ENCODE data around the gene PAPPA2. TPM values are rescaled to one million over a fixed set of nuclear protein-coding genes. Genes with fewer than 3 reads are reported as not detected.
"Not testable (repeated sequence)": the region's sequence is repeated elsewhere in the genome, so short reads cannot be mapped to it uniquely, and the experiment has no call there.

Gene PAPPA2
- total and polyA plus RNA-seq, 9 donors: 0.45 to 5.1 (median 0.56) TPM

DNA sequence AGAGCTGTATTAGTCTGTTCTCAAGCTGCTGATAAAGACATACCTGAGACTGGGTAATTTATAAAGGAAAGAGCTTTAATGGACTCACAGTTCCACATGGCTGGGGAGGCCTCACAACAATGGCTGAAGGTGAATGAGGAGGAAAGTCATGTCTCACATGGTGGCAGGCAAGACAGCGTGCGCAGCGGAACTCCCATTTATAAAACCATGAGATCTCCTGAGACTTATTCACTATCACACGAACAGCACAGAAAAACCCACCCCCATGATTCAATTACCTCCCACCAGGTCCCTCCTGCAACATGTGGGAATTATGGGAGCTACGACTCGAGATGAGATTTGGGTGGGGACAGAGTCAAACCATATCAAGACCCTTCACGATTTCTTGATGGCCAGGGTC is 98.8 kb downstream of the PAPPA2 start:
- 100% methylated on average over 2 of the region's 7 CpGs for WGBS (ENCODE audit: insufficient coverage)
- H3K9me3 ChIP-seq (replicated peaks; ENCODE audit: control insufficient read depth, low read depth, low read length); H3K36me3 ChIP-seq (ENCODE audit: control insufficient read depth, insufficient read depth, low read length); H3K4me3 ChIP-seq (ENCODE audit: low read length); H3K27ac ChIP-seq (ENCODE audit: low read length); DNase-seq; H3K27me3 ChIP-seq (ENCODE audit: control insufficient read depth, insufficient read depth, low read length): not testable (repeated sequence)
- H3K4me1 ChIP-seq (ENCODE audit: control insufficient read depth, insufficient read depth, low read length): peaks cover 17% of the 10 kb centered on the region

DNA sequence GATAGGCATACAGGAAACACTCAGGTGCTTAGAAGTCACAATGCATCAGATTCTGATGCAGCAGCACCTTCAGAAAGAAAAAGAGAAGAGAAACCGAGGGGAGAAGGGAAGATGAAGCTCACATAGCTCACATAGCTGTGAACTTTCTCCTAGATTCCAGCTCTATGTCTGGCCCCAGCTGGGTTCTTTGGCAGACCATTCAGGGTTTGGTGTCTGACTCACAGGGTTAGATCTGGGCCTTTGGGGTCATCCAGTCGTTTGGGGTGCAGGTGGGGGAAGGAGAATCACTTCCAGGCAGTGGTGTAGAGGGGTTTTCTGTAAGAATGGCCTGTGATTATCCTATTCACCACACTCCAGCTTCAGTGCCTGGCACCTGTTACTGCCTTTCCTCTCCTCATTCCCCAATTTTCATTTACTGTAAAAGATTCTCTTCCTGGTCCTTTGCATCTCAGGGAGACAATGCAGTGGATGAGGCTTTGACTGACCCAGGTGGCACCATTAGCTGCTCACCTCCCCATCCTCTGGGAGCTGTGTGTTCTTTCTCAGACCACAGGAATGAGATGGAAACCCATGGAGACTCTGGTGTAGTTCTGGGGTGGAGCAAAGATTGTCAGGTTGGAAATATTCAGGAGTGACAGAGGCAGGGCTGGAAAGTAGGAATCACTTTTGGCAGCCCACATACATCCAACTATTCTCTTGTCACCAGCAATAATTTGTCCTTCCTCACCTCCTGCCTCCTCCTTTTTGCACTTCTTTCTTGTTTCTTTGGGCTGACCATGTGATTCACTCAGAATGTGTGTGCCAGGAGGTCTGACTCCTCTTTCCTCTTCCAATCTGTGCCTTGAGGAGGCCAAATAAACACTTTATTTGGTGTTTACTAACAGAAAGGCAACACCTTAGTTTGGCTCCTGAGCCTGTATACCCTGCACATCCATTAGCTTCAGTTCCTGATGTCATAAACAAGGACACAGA is 103.3 kb downstream of the PAPPA2 start:
- no peaks in the 10 kb centered on the region for H3K36me3 ChIP-seq (ENCODE audit: control insufficient read depth, insufficient read depth, low read length)
- no peak overlapping the region for H3K4me3 ChIP-seq (ENCODE audit: low read length)
- no peak for DNase-seq
- no CpG with 5 or more reads among the region's 2 CpGs for WGBS (ENCODE audit: insufficient coverage)
- no peak overlapping the region for H3K27ac ChIP-seq (ENCODE audit: low read length)
- peaks cover 15% of the 10 kb centered on the region for H3K4me1 ChIP-seq (ENCODE audit: control insufficient read depth, insufficient read depth, low read length)
- no peaks in the 10 kb centered on the region for H3K27me3 ChIP-seq (ENCODE audit: control insufficient read depth, insufficient read depth, low read length)
- no peaks in the 10 kb centered on the region for H3K9me3 ChIP-seq (replicated peaks; ENCODE audit: control insufficient read depth, low read depth, low read length)

DNA sequence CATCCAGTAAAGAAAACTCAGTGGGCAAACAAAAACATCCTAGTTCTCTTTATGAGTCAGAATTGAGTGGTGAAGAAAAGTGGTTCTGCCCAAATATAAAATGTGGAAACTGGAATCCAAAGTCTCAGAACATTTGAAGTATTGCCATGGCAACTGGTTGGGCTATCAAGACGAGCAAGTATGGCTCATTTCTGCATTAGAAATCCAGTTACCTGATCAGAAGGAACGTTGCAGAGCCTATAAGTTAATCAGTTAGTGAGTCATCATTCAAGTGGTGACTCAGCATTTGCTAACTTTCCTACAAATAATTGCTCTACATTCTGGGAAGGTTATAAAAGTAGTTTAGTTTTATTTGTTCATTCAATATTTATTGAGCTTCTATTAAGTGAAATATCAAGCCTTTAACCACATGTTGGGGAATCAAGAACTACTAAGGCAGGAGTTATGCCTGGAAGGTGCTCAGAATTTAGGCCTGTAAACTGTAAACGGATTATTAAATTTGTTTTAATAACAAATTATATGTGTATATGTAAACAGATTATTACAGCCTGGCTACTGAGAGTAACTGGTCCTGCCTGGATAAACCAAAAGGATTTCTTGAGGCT is 104.3 kb downstream of the PAPPA2 start:
- no CpG with 5 or more reads among the region's 3 CpGs for WGBS (ENCODE audit: insufficient coverage)
- Histone ChIP-seq H3K4me3 (ENCODE audit: low read length) (no peak overlapping the region), H3K4me1 (ENCODE audit: control insufficient read depth, insufficient read depth, low read length) (peaks cover 15% of the 10 kb centered on the region), H3K27me3 (ENCODE audit: control insufficient read depth, insufficient read depth, low read length) (no peaks in the 10 kb centered on the region), H3K27ac (ENCODE audit: low read length) (no peak overlapping the region), H3K36me3 (ENCODE audit: control insufficient read depth, insufficient read depth, low read length) (no peaks in the 10 kb centered on the region), H3K9me3 (replicated peaks; ENCODE audit: control insufficient read depth, low read depth, low read length) (no peaks in the 10 kb centered on the region)
- DNase-seq: no peak

DNA sequence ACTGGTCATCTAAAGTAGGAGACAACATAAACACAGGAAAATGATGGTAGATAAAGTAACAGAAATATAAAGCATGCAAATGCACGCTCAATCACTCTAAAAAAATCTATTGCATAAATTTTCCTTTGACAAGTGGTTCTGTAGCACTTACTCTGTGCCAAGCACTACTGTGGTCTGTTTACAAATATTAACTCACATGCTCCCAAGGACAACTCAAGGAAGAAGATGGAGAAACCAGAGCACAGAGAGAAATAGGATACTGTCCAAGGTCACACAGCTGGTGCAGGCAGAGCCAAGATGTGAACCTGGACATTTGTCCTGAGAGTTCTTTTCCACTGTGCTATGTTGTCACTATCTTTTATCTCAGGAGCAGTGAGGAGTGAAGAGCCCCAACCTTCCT is 105.2 kb downstream of the PAPPA2 start:
- Histone ChIP-seq H3K36me3 (ENCODE audit: control insufficient read depth, insufficient read depth, low read length) (no peaks in the 10 kb centered on the region), H3K27ac (ENCODE audit: low read length) (no peak overlapping the region), H3K27me3 (ENCODE audit: control insufficient read depth, insufficient read depth, low read length) (no peaks in the 10 kb centered on the region), H3K9me3 (replicated peaks; ENCODE audit: control insufficient read depth, low read depth, low read length) (no peaks in the 10 kb centered on the region), H3K4me1 (ENCODE audit: control insufficient read depth, insufficient read depth, low read length) (peaks cover 15% of the 10 kb centered on the region), H3K4me3 (ENCODE audit: low read length) (no peak overlapping the region)
- no peak for DNase-seq
- no CpG with 5 or more reads among the region's 1 CpG for WGBS (ENCODE audit: insufficient coverage)

DNA sequence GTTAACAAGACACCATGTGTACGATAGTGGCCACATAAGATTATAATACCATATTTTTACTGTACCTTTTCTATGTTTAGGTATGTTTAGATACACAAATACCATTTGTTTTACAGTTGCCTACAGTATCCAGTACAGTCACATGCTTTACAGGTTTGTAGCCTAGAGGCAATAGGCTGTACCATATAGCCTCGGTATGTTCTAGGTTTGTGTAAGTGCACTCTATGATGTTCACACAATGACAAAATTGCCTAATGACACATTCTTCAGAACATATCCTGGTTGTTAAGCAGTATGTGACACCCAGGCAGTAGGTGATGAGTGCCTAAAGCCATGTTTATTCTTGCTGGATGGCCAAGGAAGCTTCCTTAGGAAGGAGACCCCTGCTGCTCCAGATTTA is 111.8 kb downstream of the PAPPA2 start:
- DNase-seq: no peak
- no peaks in the 10 kb centered on the region for H3K9me3 ChIP-seq (replicated peaks; ENCODE audit: control insufficient read depth, low read depth, low read length)
- no peaks in the 10 kb centered on the region for H3K36me3 ChIP-seq (ENCODE audit: control insufficient read depth, insufficient read depth, low read length)
- WGBS (ENCODE audit: insufficient coverage): no CpG with 5 or more reads among the region's 2 CpGs
- H3K27me3 ChIP-seq (ENCODE audit: control insufficient read depth, insufficient read depth, low read length): no peaks in the 10 kb centered on the region
- H3K4me3 ChIP-seq (ENCODE audit: low read length): no peak overlapping the region
- no peak overlapping the region for H3K27ac ChIP-seq (ENCODE audit: low read length)
- peaks cover 4% of the 10 kb centered on the region for H3K4me1 ChIP-seq (ENCODE audit: control insufficient read depth, insufficient read depth, low read length)

DNA sequence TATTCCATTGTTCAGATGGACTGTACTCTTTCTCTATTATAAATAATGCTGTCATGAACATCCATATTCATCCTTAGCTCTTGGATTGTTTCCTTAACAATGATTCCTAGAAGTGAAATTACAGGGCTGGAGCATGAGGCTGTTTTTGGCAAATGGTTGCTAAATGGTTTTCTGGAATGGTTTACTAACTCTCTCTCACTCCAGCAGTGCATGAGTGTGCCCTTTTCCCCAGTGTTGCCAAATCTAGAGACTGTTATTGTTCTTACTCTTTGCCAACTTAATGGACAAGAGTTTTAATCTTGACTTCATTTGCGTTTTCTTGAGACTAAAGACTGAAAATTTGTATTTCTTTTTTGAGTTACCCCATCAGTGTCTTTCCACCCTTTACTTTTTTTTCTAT is 113.0 kb downstream of the PAPPA2 start:
- Histone ChIP-seq H3K27ac (ENCODE audit: low read length) (no peak overlapping the region), H3K4me1 (ENCODE audit: control insufficient read depth, insufficient read depth, low read length) (no peaks in the 10 kb centered on the region), H3K36me3 (ENCODE audit: control insufficient read depth, insufficient read depth, low read length) (no peaks in the 10 kb centered on the region), H3K4me3 (ENCODE audit: low read length) (no peak overlapping the region), H3K9me3 (replicated peaks; ENCODE audit: control insufficient read depth, low read depth, low read length) (no peaks in the 10 kb centered on the region), H3K27me3 (ENCODE audit: control insufficient read depth, insufficient read depth, low read length) (no peaks in the 10 kb centered on the region)
- DNase-seq: no peak
- no CpG with 5 or more reads among the region's 1 CpG for WGBS (ENCODE audit: insufficient coverage)

DNA sequence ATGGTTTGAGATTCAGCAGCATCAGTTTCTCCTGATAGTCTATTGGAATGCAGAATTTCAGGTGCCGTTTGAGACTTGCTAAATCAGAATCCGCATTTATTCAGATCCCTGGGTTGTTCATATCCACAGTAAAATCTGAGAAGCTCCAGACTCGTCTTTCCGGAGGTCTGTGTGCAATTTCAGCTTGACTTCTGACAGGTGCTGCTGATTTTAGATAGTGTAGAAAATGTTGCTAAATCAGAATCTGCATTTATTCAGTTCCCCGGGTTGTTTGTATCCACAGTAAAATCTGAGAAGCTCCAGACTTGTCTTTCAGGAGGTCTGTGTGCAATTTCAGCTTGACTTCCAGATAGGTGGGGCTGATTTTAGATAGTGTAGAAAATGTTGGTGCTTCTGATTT is 113.7 kb downstream of the PAPPA2 start:
- Histone ChIP-seq H3K27ac (ENCODE audit: low read length) (no peak overlapping the region), H3K9me3 (replicated peaks; ENCODE audit: control insufficient read depth, low read depth, low read length) (no peaks in the 10 kb centered on the region), H3K4me3 (ENCODE audit: low read length) (no peak overlapping the region), H3K27me3 (ENCODE audit: control insufficient read depth, insufficient read depth, low read length) (no peaks in the 10 kb centered on the region), H3K4me1 (ENCODE audit: control insufficient read depth, insufficient read depth, low read length) (no peaks in the 10 kb centered on the region), H3K36me3 (ENCODE audit: control insufficient read depth, insufficient read depth, low read length) (no peaks in the 10 kb centered on the region)
- 60% methylated on average over 4 of the region's 5 CpGs for WGBS (ENCODE audit: insufficient coverage)
- no peak for DNase-seq

DNA sequence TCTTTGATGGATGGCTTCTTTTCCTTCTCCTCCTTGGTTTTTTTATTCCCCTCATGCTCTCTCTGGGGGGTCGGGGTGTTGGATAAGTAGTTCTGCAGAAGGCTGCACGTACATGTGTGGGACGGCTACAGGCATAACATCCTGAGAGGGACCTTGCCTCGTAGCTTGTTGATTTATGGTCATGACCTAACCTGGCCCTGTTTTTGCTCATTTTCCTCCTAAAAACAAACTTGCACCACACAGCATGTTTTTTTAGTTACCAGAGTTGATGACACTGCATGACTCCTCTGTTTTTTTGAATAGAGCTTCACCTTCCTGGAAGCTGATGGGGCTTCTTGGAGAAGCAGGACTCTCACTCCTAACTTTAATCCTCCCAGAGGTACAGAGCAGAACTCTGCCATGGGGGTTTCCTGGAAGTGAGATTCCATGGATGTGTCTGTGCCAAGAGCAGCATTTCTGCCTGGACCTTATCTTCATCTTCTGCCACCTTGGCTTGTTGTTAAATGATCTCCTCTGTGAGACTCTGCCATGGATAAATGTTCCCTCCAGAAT is 114.7 kb downstream of the PAPPA2 start:
- no peak overlapping the region for H3K27ac ChIP-seq (ENCODE audit: low read length)
- H3K27me3 ChIP-seq (ENCODE audit: control insufficient read depth, insufficient read depth, low read length): no peaks in the 10 kb centered on the region
- H3K9me3 ChIP-seq (replicated peaks; ENCODE audit: control insufficient read depth, low read depth, low read length): no peaks in the 10 kb centered on the region
- no CpG with 5 or more reads among the region's 4 CpGs for WGBS (ENCODE audit: insufficient coverage)
- DNase-seq: no peak
- H3K4me1 ChIP-seq (ENCODE audit: control insufficient read depth, insufficient read depth, low read length): no peaks in the 10 kb centered on the region
- no peak overlapping the region for H3K4me3 ChIP-seq (ENCODE audit: low read length)
- H3K36me3 ChIP-seq (ENCODE audit: control insufficient read depth, insufficient read depth, low read length): no peaks in the 10 kb centered on the region

DNA sequence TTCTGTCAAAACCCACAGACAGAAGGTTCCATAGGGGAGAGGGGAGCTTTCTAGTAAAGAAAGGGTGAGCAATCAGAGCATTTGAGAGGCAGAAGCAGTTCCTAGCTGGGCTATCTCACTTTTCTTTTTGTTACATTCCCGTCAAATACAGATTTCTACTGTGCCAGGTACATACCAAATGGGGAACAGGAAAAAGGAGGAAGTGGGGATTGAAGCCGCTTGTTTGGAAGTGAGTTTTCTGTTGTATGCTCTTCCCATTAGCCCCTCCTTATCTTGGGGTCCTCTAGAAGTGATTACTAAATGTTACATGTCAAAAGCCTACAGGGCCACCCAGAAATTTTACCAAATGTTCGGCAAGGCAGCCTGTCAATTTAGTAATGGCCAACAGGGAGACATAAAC is 116.1 kb downstream of the PAPPA2 start:
- Histone ChIP-seq H3K36me3 (ENCODE audit: control insufficient read depth, insufficient read depth, low read length) (no peaks in the 10 kb centered on the region), H3K4me1 (ENCODE audit: control insufficient read depth, insufficient read depth, low read length) (no peaks in the 10 kb centered on the region), H3K4me3 (ENCODE audit: low read length) (no peak overlapping the region), H3K27ac (ENCODE audit: low read length) (no peak overlapping the region), H3K9me3 (replicated peaks; ENCODE audit: control insufficient read depth, low read depth, low read length) (no peaks in the 10 kb centered on the region), H3K27me3 (ENCODE audit: control insufficient read depth, insufficient read depth, low read length) (no peaks in the 10 kb centered on the region)
- DNase-seq: no peak
- WGBS (ENCODE audit: insufficient coverage): 29% methylated on average over 1 of the region's 3 CpGs

DNA sequence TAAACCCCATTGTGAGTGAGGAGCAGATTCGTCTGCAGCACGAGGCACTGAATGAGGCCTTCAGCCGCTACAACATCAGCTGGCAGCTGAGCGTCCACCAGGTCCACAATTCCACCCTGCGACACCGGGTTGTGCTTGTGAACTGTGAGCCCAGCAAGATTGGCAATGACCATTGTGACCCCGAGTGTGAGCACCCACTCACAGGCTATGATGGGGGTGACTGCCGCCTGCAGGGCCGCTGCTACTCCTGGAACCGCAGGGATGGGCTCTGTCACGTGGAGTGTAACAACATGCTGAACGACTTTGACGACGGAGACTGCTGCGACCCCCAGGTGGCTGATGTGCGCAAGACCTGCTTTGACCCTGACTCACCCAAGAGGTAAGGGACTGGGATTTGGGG is 132.2 kb downstream of the PAPPA2 start:
- no peaks in the 10 kb centered on the region for H3K9me3 ChIP-seq (replicated peaks; ENCODE audit: control insufficient read depth, low read depth, low read length)
- no peaks in the 10 kb centered on the region for H3K27me3 ChIP-seq (ENCODE audit: control insufficient read depth, insufficient read depth, low read length)
- no peak for DNase-seq
- no peaks in the 10 kb centered on the region for H3K4me1 ChIP-seq (ENCODE audit: control insufficient read depth, insufficient read depth, low read length)
- no peak overlapping the region for H3K4me3 ChIP-seq (ENCODE audit: low read length)
- no peaks in the 10 kb centered on the region for H3K36me3 ChIP-seq (ENCODE audit: control insufficient read depth, insufficient read depth, low read length)
- 80% methylated on average over 15 of the region's 16 CpGs for WGBS (ENCODE audit: insufficient coverage)
- no peak overlapping the region for H3K27ac ChIP-seq (ENCODE audit: low read length)
